ENCODE data around the gene FOXP2. TPM values are rescaled to one million over a fixed set of nuclear protein-coding genes. Genes with fewer than 3 reads are reported as not detected.

Gene FOXP2
- total and polyA plus RNA-seq, 2 of the 13 experiments (the other 11 are each of a cell fraction or from before 2014, with no cell fraction given): 0.90 TPM; not detected in 1

- TF ChIP-seq PHF21A (CRISPR knock-in tag; IDR thresholded peaks at IDR 0.05): no peak
- TF ChIP-seq ZEB1 (IDR thresholded peaks at IDR 0.05; ENCODE audit: insufficient replicate concordance, low read depth): no peak
- no peak for TF ChIP-seq ZKSCAN8 (CRISPR knock-in tag; IDR thresholded peaks at IDR 0.05; ENCODE audit: borderline replicate concordance)
- no peak for TF ChIP-seq MED13 (CRISPR knock-in tag; IDR thresholded peaks at IDR 0.05)
- no peak for TF ChIP-seq RFX1 (IDR thresholded peaks at IDR 0.05)
Observed at GRCh38 chr7:114431189-114431588, 16.6 kb downstream of the FOXP2 start (continued).

GRCh38 chr7:114432061-114432460 lies 17.4 kb downstream of the FOXP2 start:
- H3K27me3 ChIP-seq (ENCODE audit: control insufficient read depth in 1 of 2, insufficient read depth in 2 of 2, low read length in 2 of 2): no peaks in the 10 kb centered on the region
- no peaks in the 10 kb centered on the region for H3K9me3 ChIP-seq (ENCODE audit: low read length)
- BruUV-seq (replicated peaks): no TSS peak
- POLR2A ChIA-PET: no interaction called here
- TF ChIP-seq ZNF670 (CRISPR knock-in tag; IDR thresholded peaks at IDR 0.05; ENCODE audit: borderline replicate concordance) (no peak), ZNF136 (CRISPR knock-in tag; IDR thresholded peaks at IDR 0.05; ENCODE audit: low read depth) (no peak), ZNF101 (CRISPR knock-in tag; IDR thresholded peaks at IDR 0.05; ENCODE audit: borderline replicate concordance, low read depth) (no peak), FOSL1 (CRISPR knock-in tag; IDR thresholded peaks at IDR 0.05; ENCODE audit: borderline replicate concordance) (no peak), MBD4 (IDR thresholded peaks at IDR 0.05; ENCODE audit: borderline replicate concordance, low read length) (no peak), RBFOX2 (IDR thresholded peaks at IDR 0.05; ENCODE audit: low read depth, low read length) (no peak), SRSF9 (IDR thresholded peaks at IDR 0.05; ENCODE audit: borderline replicate concordance, insufficient read depth, low read depth, low read length, poor library complexity, severe bottlenecking) (no peak), GMEB1 (CRISPR knock-in tag; IDR thresholded peaks at IDR 0.05; ENCODE audit: borderline replicate concordance) (no peak), HBP1 (CRISPR knock-in tag; IDR thresholded peaks at IDR 0.05; ENCODE audit: low read depth) (no peak), SRSF4 (IDR thresholded peaks at IDR 0.05; ENCODE audit: low read depth, low read length, poor library complexity, severe bottlenecking) (no peak), FOXP1 (IDR thresholded peaks at IDR 0.05) (no peak), FOXP1 (CRISPR knock-in tag; IDR thresholded peaks at IDR 0.05) (no peak), RBM39 (IDR thresholded peaks at IDR 0.05; ENCODE audit: low read depth, low read length, poor library complexity, severe bottlenecking) (no peak)
- no peak for ATAC-seq
- no peak for DNase-seq (ENCODE audit: low spot score)
- H3K36me3 ChIP-seq (replicated peaks in 1 of 2; ENCODE audit: control insufficient read depth in 1 of 2, insufficient read depth in 2 of 2, low read length in 2 of 2): no peaks in the 10 kb centered on the region
- H3K4me3 ChIP-seq (replicated peaks in 1 of 3; ENCODE audit: insufficient read depth in 1 of 3, low read depth in 2 of 3, low read length in 3 of 3): no peak overlapping the region
- intact Hi-C loops (cut with micrococcal nuclease; ENCODE audit: unreplicated experiment) (no loop called here), in situ Hi-C loops (cut with HindIII; ENCODE audit: extremely low pct_ligation_motif_present, low pct_unique_long_range_greater_than_20kb) (no loop called here)
- H3K4me2 ChIP-seq (ENCODE audit: low read depth, low read length): no peak overlapping the region
- no peaks in the 10 kb centered on the region for H3K79me2 ChIP-seq (ENCODE audit: insufficient read depth, low read length)
- no peaks in the 10 kb centered on the region for H4K20me1 ChIP-seq (ENCODE audit: insufficient read depth, low read length)
- CTCF ChIA-PET (ENCODE audit: low intra/inter-chr PET ratio, low total read pairs): no interaction called here
- no peak overlapping the region for H3K27ac ChIP-seq (ENCODE audit: extremely low read length, insufficient read depth, low read length)
- no peaks in the 10 kb centered on the region for H3K4me1 ChIP-seq (ENCODE audit: insufficient read depth, low read length)
- FAIRE-seq: no peak
- no peak overlapping the region for H2AFZ ChIP-seq (ENCODE audit: low read length)
- no peak overlapping the region for H3K9ac ChIP-seq (ENCODE audit: insufficient read depth, low read depth, low read length)
